Astrocyte of the cerebellum (primary cell): ENCODE data around the gene SLC7A8.

Experiments used
- DNase-seq: peaks from one replicate; pipeline ENCODE4 v3.0.0-alpha.2; 2011; ENCODE audit warnings: low read depth
- H3K4me3 ChIP-seq: 2 replicates; pipeline ENCODE4 v1.5.1; 2011; ENCODE audit warnings: mild to moderate bottlenecking, low read depth, low read length, moderate library complexity
- CTCF ChIP-seq: IDR thresholded peaks from 2 replicates; pipeline ENCODE4 v1.5.1; 2012; ENCODE audit warnings: low read length, low read depth, moderate library complexity, mild to moderate bottlenecking; ENCODE audit errors: missing control alignments
- in situ Hi-C: cut with HindIII; loops from 2 replicates; pipeline ENCODE4 v1.10.0; 2017; ENCODE audit warnings: low sequenced_read_pairs

The SLC7A8 gene

DNA sequence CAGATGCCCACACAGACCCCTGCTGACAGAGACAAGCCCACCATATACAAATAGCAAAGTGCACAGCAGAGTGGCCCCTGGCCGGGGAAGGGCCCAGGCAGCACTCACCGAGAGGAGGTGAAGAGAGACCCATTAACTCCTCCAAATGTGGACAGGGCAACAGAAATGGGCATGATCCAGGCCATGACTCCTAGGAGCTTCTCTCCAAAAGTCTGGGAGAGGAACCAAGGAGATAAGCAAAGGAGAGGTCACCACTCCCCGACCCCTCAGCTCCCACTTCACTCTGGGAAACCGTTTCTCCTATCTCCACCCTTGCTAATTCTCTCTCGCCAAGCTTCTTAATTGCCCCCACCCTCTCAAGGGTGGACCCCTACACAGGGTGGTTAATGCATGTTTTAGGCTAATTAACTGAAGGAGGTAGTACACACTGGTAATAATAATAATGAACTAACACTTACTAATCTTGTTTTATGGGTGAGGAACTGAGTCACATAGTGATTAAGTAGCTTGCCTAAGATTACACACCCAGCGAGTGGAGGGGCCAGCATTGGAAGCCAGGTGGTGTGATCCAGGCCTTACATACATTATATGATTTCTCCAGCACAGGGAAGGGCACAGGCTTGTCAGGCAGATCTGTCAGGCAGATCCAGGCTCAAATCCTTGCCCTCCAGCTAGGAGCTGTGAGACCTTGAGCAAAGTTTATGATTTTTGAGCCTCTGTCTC, 45.5 kb downstream of the SLC7A8 start:
- no peak for TF ChIP-seq CTCF
- H3K4me3 ChIP-seq: no peak overlapping the region
- no peak for DNase-seq
- in situ Hi-C loops: no loop called here

DNA sequence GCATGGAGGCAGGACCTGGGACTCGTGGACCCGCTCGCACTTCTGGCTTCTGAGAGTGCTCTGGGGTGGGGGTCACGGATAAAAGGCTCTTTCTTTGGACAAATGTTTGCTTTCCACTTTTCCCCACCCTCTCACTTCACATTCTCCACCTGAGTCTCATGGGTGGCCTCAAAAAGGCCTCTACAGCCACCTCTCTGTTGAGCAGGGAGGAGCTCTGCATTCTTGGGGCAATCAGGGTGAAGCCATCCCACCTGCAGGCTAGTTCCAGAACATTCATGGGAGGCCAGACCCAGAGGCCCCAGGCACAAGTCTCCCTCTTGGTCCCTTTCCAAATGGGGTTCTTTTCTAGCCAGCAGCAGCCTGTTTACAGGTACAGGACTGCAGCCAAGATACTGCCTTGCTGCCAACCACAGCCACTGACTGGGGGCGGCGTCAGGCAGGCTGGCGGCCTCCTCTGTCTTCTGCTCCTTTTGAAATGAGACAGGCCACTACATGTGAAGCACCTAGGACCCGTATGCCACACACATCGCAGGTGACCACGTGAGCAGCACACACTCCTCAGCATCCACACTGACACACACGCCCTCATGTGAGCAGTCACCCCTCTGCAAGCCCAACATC, 46.2 kb downstream of the SLC7A8 start:
- H3K4me3 ChIP-seq: no peak overlapping the region
- DNase-seq: no peak
- in situ Hi-C loops: no loop called here
- no peak for TF ChIP-seq CTCF

GRCh38 chr14:23136566-23137133, 46.8 kb downstream of the SLC7A8 start:
- TF ChIP-seq CTCF: no peak
- no peak overlapping the region for H3K4me3 ChIP-seq
- in situ Hi-C loops: no loop called here
- no peak for DNase-seq

DNA sequence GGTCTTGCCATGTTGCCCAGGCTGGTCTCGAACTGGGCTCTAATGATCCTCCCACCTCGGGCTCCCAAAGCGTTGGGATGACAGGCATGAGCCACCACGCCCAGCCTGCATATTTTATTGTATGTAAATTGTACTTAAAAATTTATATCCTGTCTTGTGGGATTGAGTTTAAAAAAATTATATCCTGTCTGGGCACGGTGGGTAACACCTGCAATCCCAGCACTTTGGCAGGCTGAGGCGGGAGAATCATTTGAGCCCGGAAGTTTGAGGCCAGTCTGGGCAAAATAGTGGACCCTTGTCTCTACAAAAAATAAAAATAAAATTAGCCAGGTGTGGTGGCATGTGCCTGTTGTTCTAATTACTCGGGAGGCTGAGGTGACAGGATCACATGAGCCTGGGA, 50.5 kb downstream of the SLC7A8 start:
- in situ Hi-C loops: no loop called here
- TF ChIP-seq CTCF: no peak

DNA sequence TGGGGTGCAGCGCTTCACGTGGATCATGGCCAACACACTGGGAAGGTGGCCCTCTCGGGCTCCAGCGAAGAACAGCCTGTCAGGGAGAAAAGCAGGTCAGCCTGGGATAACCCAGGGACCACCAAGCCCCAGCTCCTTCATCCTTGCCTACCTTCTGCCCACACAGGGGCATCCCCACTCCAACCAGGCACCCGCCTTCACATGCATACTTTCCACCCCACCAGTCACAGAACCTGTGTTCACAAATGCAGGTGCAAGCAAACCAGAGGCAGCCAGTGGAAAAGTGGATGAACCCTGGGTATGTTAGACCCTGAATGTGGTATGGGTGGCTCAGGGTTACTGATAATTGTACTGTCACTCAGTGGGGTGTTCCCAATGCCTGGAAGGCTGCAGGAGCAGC, 52.0 kb downstream of the SLC7A8 start:
- in situ Hi-C loops: no loop called here

More for the DNA sequence above, 50.5 kb downstream of the SLC7A8 start:
- H3K4me3 ChIP-seq: no peak overlapping the region
- no peak for DNase-seq

DNA sequence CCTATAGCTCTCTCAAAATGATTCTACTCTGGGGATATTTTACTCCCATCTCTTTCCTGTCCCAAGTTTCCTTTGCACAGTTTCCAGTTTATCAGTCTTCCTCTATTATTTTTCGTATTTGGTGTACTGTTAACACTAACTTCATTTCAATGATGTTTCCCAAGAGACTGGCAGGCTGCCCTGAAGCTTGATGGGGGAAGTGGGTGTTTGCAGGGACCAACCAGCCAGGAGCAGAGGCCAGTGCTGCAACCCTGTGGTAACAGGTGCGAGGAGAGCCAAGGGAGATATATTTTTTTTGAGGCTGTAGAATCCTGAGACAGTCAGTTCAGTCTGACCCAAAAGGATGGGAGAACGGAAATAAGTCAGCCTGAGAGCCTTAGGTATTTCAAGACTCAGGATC, 52.6 kb downstream of the SLC7A8 start:
- in situ Hi-C loops: no loop called here
- no peak for DNase-seq
- TF ChIP-seq CTCF: no peak
- H3K4me3 ChIP-seq: no peak overlapping the region

More for the DNA sequence above, 52.0 kb downstream of the SLC7A8 start:
- no peak for TF ChIP-seq CTCF
- no peak overlapping the region for H3K4me3 ChIP-seq
- no peak for DNase-seq
